ENCODE data around the gene PRKG1.

Gene PRKG1

DNA sequence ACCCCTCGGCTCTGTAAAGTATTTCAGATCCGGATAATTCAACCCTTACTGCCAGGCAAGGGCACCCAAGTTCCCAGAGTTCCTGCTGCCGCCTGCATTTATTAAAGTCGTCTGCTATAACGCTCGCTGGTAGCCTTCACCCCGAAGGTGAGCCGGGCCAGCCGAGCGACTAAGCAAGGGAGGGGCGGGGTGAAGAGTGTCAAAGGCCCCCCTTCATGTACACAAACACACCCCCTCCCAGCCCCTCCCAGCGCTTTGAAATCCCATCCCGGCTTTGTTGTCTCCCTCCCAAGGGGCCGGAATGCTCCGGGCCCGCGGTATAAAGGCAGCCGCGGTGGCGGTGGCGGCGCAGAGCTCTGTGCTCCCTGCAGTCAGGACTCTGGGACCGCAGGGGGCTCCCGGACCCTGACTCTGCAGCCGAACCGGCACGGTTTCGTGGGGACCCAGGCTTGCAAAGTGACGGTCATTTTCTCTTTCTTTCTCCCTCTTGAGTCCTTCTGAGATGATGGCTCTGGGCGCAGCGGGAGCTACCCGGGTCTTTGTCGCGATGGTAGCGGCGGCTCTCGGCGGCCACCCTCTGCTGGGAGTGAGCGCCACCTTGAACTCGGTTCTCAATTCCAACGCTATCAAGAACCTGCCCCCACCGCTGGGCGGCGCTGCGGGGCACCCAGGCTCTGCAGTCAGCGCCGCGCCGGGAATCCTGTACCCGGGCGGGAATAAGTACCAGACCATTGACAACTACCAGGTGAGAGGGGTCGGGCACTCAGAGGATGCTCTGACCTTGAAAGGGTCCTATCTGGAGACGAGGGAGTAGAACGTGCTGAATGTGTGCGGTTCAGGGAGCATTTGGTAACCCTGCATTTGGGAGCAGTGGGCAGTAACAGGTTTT lies 1239.9 kb downstream of the PRKG1 start, which contains the start of gene DKK1:
DKK1 (plus strand) TSS at position 349 of the 889 bp plus-strand sequence; CDS start at position 503, 154 bp downstream.
- no peak for DNase-seq

DNA sequence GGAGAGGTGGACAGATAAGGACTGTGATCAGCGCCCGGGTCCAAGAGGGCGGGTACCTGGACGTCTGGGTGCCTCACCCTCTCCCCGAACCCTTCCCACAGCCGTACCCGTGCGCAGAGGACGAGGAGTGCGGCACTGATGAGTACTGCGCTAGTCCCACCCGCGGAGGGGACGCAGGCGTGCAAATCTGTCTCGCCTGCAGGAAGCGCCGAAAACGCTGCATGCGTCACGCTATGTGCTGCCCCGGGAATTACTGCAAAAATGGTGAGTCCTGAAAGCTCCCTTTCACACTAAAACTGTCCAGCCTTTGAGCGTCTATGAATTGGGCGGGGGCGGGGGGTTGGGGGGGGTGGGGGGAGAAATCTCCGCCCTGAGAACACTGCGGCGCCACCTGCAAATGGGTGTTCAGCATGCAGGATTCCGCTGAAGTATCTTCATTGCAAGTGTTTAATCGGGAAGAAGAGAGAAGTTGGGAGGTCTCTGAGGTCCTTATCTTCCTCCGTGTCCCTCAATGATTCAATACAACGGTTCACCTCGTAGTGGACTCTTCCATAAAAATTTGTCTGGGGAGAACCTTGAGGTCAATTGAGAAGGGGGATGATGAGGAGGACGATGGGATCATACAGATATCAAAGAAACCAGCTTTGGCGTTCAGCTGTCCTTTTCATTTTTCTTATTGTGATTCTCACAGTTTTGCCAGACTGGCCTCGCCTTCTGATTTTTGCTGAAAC lies 1240.7 kb downstream of the PRKG1 start:
- no peak for DNase-seq

DNA sequence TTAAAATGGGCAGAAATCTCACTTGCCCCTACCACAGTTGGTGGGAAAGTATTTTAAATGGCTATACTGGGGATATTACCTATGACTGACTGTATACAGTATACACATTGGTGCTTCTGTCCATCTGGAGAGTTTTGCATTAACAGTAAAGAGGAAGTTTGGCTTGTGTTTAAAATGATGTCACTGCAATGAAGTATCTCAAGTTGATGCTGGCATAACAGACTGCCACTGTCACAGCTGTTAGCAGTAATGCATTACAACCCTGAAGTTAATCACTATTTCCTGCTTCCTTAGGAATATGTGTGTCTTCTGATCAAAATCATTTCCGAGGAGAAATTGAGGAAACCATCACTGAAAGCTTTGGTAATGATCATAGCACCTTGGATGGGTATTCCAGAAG lies 1241.7 kb downstream of the PRKG1 start:
- DNase-seq: no peak

DNA sequence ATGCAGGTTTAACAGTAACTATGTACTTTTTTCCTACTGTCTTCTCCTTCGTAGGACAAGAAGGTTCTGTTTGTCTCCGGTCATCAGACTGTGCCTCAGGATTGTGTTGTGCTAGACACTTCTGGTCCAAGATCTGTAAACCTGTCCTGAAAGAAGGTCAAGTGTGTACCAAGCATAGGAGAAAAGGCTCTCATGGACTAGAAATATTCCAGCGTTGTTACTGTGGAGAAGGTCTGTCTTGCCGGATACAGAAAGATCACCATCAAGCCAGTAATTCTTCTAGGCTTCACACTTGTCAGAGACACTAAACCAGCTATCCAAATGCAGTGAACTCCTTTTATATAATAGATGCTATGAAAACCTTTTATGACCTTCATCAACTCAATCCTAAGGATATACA lies 1242.2 kb downstream of the PRKG1 start:
- DNase-seq: no peak

GRCh38 chr10:52318136-52318701 lies 1243.9 kb downstream of the PRKG1 start:
- DNase-seq: no peak

- DNase-seq: no peak
These were observed 1244.7 kb downstream of the PRKG1 start for GRCh38 chr10:52318822-52319464.

DNA sequence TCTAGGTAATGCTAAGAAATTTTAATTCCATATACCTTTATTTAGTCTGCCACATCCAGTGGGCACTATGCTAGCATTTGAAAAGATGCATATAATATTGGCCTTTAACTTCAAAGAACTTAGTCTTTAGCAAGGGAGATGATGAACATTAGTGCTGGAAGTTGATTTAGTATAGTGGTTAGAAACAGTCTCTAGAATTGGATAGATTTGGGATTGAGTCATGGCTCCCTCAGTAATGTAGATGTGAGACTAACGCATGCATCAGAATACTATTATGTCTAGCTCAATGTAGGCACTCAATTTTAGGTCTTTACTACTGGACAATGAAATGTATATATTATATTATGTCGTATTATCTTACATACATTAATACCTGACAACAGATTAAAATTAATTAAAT lies 1245.6 kb downstream of the PRKG1 start:
- DNase-seq: no peak

GRCh38 chr10:52322323-52322722 lies 1248.0 kb downstream of the PRKG1 start:
- no peak for DNase-seq

DNA sequence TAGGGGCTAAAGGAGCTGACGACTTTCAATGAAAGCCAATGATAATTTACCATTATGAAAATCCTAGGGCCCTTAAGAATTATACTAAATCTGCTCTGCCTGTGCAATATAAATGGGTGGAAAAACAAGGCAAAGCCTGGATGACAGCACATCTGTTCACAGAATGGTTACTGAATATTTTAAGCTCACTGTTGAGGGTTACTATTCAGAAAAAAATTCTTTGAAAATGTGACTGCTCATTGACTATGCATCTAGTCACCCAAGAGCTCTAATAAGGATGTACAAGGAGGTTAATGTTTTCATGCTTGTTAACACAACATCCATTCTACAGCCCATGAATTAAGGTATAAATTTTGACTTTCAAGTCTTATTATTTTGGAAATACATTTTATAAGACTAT lies 1248.6 kb downstream of the PRKG1 start:
- DNase-seq: no peak

DNA sequence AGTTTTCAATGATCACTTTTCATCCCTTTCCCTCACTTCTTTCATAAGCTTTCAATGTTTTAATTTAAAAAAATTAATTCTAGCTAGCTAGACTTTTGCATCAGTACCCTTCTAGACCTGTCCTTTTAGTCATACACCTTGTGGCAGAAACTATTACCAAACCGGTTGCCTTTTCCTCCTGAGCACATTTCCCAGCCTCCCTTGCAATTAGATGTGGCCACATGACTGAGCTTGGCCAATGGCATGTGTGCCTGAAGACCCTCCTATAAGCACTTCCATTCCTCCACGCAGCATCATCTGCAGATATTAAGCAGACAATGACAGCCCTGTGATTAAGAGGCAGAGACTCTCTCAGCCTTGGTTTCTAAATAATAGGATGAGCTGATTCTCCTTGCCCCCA lies 1252.1 kb downstream of the PRKG1 start:
- DNase-seq: no peak

DNA sequence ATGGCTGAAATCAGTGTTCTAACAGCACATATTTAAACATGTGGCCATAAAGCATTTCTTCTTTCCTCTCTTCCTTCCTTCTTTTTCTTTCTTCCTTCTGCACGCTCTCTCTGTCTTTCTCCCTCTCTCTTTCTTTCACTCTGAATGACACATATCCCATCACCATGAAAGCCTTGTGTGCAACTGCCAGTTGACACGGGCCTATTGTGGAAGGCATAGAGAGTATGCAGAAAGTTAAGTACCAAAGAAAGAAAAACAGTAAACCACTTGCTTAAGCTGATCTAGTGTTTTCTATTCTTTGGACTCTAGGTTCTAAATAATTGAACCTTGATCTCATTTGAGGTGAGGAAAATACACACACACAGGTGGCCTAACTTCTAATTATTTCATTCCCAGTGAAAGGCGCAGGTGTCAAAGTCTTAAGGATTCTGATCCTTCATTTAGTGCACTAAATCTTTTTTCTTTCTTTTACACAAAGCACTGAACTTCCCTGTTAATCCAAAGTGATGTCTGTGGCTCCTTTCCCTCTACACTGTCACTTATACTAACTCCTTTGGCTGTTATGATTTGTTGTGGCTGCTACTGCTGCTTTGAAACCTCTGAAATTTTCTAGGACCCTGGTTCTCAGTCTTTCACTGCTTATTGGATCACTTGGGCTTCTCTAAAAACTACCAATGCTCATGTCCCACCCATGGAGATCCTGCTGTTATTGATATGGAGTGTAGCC lies 1257.5 kb downstream of the PRKG1 start:
- DNase-seq: no peak

DNA sequence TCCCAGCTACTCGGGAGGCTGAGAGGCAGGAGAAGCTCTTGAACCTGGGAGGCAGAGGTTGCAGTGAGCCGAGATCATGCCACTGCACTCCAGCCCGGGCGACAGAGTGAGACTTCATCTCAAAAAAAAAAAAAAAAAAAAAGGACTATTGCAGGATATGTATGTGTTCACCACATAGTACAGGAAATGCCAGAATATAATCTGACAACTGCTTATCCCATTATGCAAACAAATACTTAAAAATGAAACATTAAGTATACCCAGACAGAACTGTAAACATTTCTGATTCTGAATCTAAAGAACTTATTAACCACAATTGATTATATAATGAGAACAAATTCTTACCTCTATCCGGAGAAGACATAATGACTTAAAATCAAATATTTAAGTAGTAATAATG lies 1258.5 kb downstream of the PRKG1 start:
- no peak for DNase-seq

DNA sequence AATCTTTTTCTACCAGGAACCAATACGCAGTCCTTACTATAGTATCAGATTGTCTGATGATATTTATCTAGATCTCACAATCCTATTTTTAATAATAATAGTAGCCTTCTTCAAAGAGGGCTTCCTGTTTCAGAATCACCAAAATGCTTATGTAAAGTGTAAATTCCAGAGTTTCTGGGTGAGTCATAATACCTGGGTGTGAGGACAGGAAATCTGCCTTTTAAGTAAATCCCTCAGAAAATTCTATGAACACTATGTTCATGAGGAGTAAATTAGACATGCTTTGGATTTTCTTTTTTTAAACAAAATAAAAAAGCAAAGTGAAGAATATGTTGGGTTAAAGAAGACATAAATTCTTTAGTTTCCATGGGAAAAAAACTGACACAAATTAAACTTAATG lies 1260.3 kb downstream of the PRKG1 start:
- DNase-seq: no peak

- no peak for DNase-seq
These were observed 1261.4 kb downstream of the PRKG1 start for GRCh38 chr10:52335665-52336064.

DNA sequence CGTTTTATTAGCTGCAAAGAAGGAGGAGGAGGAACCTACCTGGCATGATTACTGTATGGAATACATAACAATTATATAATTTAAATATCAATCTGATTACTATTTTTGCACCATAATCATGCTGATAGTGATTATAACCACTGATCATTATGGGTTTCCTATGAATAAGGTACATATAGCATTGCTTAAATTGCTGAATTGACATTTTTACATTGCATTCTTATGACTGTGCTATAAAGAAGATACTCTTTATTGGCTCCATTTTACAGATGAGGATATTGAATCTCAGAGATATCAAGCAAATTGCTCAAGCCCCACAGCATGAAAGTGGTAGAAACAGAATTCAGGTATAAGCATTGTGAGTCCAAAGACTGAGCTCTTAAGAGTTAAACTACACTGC lies 1262.9 kb downstream of the PRKG1 start:
- no peak for DNase-seq

GRCh38 chr10:52343439-52343838 lies 1269.2 kb downstream of the PRKG1 start:
- no peak for DNase-seq

DNA sequence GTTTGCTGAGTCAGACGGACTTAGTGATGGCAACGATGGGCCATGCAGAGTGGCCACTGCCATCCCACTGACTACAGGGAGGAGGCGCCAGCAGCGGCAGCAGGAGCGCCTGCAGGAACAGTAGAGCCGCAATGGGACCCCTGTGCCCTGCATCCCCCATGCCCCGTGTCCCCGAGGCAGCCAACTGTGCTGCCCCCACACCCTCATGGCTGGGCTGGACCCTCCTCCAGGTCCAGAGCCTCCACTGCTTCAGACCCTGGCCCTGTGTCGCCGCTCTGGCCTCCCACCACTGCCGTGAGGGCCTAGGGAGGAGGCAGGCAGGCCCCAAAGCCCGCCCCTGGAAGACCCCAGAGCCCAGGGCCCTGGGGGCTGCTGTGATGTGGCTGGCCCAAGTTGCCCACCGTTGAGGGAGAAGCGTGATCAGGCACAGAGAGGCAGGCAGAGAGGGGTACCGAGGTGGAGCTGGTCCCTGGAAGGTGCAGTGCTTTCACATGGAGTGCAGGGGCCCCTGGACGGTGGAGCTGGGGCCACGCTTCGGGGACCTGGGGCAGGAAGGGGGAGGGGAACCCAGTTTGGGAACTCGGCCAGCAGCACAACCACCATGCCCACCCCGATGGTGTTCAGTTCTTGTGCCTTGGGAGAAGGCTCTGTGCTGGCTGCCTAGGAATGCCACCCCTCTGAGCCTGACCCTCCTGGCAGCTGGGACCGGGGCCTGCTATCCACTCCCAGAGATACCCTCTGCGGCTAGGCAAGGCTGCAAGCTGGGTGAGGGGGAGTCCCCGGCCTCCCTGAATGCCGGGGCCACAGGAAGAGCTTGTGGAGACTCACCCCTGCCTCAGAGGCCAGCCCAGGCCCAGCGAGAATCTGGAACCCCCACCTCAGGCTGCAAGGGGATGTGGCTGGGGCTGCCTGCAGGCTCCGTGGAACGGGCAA lies 1272.4 kb downstream of the PRKG1 start:
- no peak for DNase-seq

DNA sequence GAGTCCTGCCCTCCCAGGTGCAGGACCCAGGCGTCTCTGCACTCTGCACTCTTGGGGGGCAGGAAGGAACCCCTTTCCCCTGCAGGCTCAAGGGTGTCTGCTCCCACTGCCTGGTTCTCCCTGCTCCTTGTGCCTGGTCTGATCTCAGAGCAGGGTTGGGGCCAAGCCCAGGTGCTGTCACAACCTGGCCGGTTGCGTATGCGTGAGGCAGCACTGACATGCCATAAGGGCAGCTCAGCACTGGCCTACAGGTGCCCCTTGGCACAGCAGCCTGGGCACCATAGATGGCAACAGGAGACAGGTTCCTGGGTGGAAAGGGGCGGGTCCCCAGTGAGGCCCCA lies 1273.0 kb downstream of the PRKG1 start:
- DNase-seq: no peak
